GM12891 (cell line): ENCODE results near the gene SOHLH1.

ENCODE experiments used
- POLR2A ChIP-seq: IDR thresholded peaks from 2 replicates; pipeline ENCODE4 v1.6.1; 2011; ENCODE audit warnings: low read depth, low read length, control low read depth
- POLR2AphosphoS5 ChIP-seq: IDR thresholded peaks from 2 replicates; pipeline ENCODE4 v1.6.1; 2011; ENCODE audit warnings: low read depth, low read length, control low read depth
- SPI1 ChIP-seq: IDR thresholded peaks from 2 replicates; pipeline ENCODE4 v1.6.1; 2011; ENCODE audit warnings: low read depth, low read length, control low read depth
- TAF1 ChIP-seq: IDR thresholded peaks from 2 replicates; pipeline ENCODE4 v1.6.1; 2011; ENCODE audit warnings: low read depth, low read length, control low read depth

- no peak for TF ChIP-seq POLR2A
- TF ChIP-seq TAF1 = no peak
- no peak for TF ChIP-seq POLR2AphosphoS5
- no peak for TF ChIP-seq SPI1
Measured at GRCh38 chr9:135747311-135747710, 48.0 kb upstream of the SOHLH1 start.
